GM18498 (cell line): ENCODE measurements around the gene CCDC24.

ENCODE experiments used
- ATAC-seq: cut with Tn5 transposase; IDR thresholded peaks from one replicate; pipeline ENCODE4 v1.9.1; 2021; ENCODE audit warnings: mild to moderate bottlenecking, moderate library complexity; ENCODE audit not compliant: unreplicated experiment

Gene CCDC24

GRCh38 chr1:43963006-43963405, 28.4 kb upstream of the CCDC24 start:
- ATAC-seq, result no peak

- no peak for ATAC-seq
Observed at GRCh38 chr1:43963890-43964289, 27.5 kb upstream of the CCDC24 start.

GRCh38 chr1:43965316-43965715, 26.1 kb upstream of the CCDC24 start:
- ATAC-seq, result no peak

GRCh38 chr1:43968348-43968948, 23.0 kb upstream of the CCDC24 start:
- no peak for ATAC-seq

- no peak for ATAC-seq
Observed at GRCh38 chr1:43969416-43969745, 22.0 kb upstream of the CCDC24 start.

GRCh38 chr1:43969746-43970466, 21.5 kb upstream of the CCDC24 start, which contains the start of gene DPH2:
DPH2 (plus strand) TSS chr1:43970010; CDS start chr1:43970176, 166 bp downstream.
- peak; percentile 86 for ATAC-seq

- no peak for ATAC-seq
Observed at GRCh38 chr1:43970502-43970901, 20.9 kb upstream of the CCDC24 start.

GRCh38 chr1:43970911-43971310, 20.5 kb upstream of the CCDC24 start:
- ATAC-seq, result no peak

GRCh38 chr1:43971336-43971980, 19.9 kb upstream of the CCDC24 start:
- ATAC-seq, result no peak

- no peak for ATAC-seq
Observed at GRCh38 chr1:43973981-43974442, 17.4 kb upstream of the CCDC24 start.

- peak; percentile 71 for ATAC-seq
Observed at GRCh38 chr1:43974443-43975248, 16.8 kb upstream of the CCDC24 start, which contains the start of gene ATP6V0B. ATP6V0B (plus strand) TSS chr1:43974960; CDS start chr1:43975041, 81 bp downstream.

GRCh38 chr1:43975249-43975961, 16.0 kb upstream of the CCDC24 start:
- ATAC-seq, result no peak

GRCh38 chr1:43976045-43976444, 15.4 kb upstream of the CCDC24 start:
- no peak for ATAC-seq

- ATAC-seq, result no peak
Observed at GRCh38 chr1:43976890-43977289, 14.5 kb upstream of the CCDC24 start.

- no peak for ATAC-seq
Observed at GRCh38 chr1:43977376-43978263, 13.8 kb upstream of the CCDC24 start.

- ATAC-seq, result no peak
Observed at GRCh38 chr1:43978264-43978550, 13.2 kb upstream of the CCDC24 start.

GRCh38 chr1:43978551-43979260, 12.7 kb upstream of the CCDC24 start, which contains the start of gene B4GALT2:
B4GALT2 (plus strand) TSS chr1:43979210; CDS start chr1:43981161, 1,951 bp downstream.
- no peak for ATAC-seq

- ATAC-seq, result no peak
Observed at GRCh38 chr1:43979261-43979527, 12.2 kb upstream of the CCDC24 start.

GRCh38 chr1:43979528-43980254, 11.7 kb upstream of the CCDC24 start:
- no peak for ATAC-seq
